Loucy (cell line): ENCODE data around the gene PLEKHG4.

Experiments
- H2AFZ ChIP-seq: fragments of 200-600 bp; sonication (generic); 2 replicates; pipeline ENCODE4 v1.6.0; 2016; ENCODE audit warnings: antibody characterized with exemption, mild to moderate bottlenecking, low read length, moderate library complexity
- H3F3A ChIP-seq: fragments of 200-600 bp; 2 replicates; pipeline ENCODE4 v1.6.0; 2016; ENCODE audit warnings: antibody characterized with exemption, low read depth, mild to moderate bottlenecking
- H3K27me3 ChIP-seq: fragments of 200-600 bp; sonication (generic); 2 replicates; pipeline ENCODE4 v1.6.1; 2014; ENCODE audit warnings: low read length, mild to moderate bottlenecking; ENCODE audit not compliant: insufficient read depth, poor library complexity, severe bottlenecking
- H3K36me3 ChIP-seq: fragments of 200-600 bp; sonication (generic); 2 replicates; pipeline ENCODE4 v1.6.1; 2016; ENCODE audit warnings: low read length; ENCODE audit not compliant: insufficient read depth
- H3K4me1 ChIP-seq: fragments of 200-600 bp; sonication (generic); 2 replicates; pipeline ENCODE4 v1.5.1; 2014; ENCODE audit warnings: low read length, mild to moderate bottlenecking; ENCODE audit not compliant: insufficient read depth, poor library complexity, severe bottlenecking
- H3K4me2 ChIP-seq: fragments of 200-600 bp; sonication (generic); 2 replicates; pipeline ENCODE4 v1.6.0; 2014; ENCODE audit warnings: antibody characterized with exemption, low read length, low read depth, mild to moderate bottlenecking; ENCODE audit not compliant: poor library complexity, severe bottlenecking
- H3K4me3 ChIP-seq: fragments of 200-600 bp; sonication (generic); 2 replicates; pipeline ENCODE4 v1.5.1; 2014; ENCODE audit warnings: low read length, mild to moderate bottlenecking, mixed read lengths; ENCODE audit not compliant: poor library complexity, severe bottlenecking
- H3K79me2 ChIP-seq: fragments of 200-600 bp; sonication (generic); 2 replicates; pipeline ENCODE4 v1.6.1; 2014; ENCODE audit warnings: low read length; ENCODE audit not compliant: insufficient read depth
- H3K9ac ChIP-seq: fragments of 200-600 bp; sonication (generic); 2 replicates; pipeline ENCODE4 v1.6.0; 2014; ENCODE audit warnings: mild to moderate bottlenecking, low read depth, low read length, moderate library complexity; ENCODE audit not compliant: poor library complexity, severe bottlenecking
- H3K9me2 ChIP-seq: fragments of 200-600 bp; sonication (generic); replicated peaks from 2 replicates; pipeline ENCODE4 v1.6.1; 2016; ENCODE audit warnings: low read depth, low read length, mixed read lengths
- H3K9me3 ChIP-seq: fragments of 200-600 bp; sonication (generic); 2 replicates; pipeline ENCODE4 v1.6.1; 2014; ENCODE audit warnings: mild to moderate bottlenecking, antibody characterized with exemption, low read length, low read depth; ENCODE audit not compliant: insufficient read depth
- H4K20me1 ChIP-seq: fragments of 200-600 bp; sonication (generic); 2 replicates; pipeline ENCODE4 v1.6.0; 2014; ENCODE audit warnings: antibody characterized with exemption, low read length, mild to moderate bottlenecking; ENCODE audit not compliant: insufficient read depth, poor library complexity, severe bottlenecking
- EZH2phosphoT487 ChIP-seq: fragments of 200-600 bp; IDR thresholded peaks from 2 replicates; pipeline ENCODE4 v1.6.1; 2018; ENCODE audit warnings: antibody characterized with exemption, mild to moderate bottlenecking, moderate library complexity, borderline replicate concordance
- TF ChIP-seq, protein P1 (sequence below): fragments of 200-600 bp; sonication (generic); conservative IDR thresholded peaks from 2 replicates; pipeline ENCODE4 v1.5.1; 2014; ENCODE audit warnings: mild to moderate bottlenecking, antibody characterized with exemption, low read length

The PLEKHG4 gene

DNA sequence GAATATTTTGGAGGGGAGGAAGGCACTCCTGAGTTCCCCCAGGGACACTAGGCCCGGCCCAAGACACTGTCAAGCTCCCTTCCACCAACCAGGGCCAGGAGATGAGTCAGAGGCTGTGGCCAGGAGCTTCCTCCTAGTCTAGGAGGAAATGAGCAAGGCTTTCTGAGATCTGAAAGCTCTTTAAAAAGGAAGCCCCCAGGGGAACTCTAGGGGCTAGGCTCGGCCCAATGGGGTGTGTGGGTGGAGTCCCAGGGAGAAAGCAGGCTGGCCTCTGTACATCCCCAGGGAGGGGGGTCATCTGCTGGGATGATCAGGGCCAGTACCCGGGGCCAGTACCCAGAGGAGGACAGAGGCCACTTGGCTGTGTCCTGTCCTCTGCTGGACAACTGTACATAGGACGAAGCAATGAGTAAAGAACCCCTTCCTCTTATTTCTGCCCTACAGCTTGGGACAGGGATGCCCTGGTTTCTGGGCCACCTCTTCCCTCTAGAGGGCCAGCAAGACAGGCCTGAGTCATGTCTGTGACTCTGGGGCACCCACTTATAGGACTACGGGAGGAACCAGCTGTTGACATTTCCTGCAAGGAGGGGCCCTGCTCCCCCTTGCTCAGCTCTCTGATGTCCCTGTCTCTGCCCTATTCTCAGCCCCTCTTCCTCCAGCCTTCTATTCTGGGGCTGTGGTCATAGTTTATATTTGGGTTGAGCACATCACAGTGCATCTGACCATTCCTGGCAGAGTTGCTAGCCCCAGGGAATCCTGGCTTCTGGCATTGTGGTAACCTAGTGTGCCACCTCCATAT, 34.7 kb upstream of the PLEKHG4 start:
- H3F3A ChIP-seq = peaks cover 8% of the 10 kb centered on the region
- no peaks in the 10 kb centered on the region for H3K9me2 ChIP-seq
- H3K4me3 ChIP-seq = peak overlapping the region; percentile 88
- peak overlapping the region; percentile 99 for H3K4me2 ChIP-seq
- no peak overlapping the region for H2AFZ ChIP-seq
- no peaks in the 10 kb centered on the region for H3K27me3 ChIP-seq
- H3K9me3 ChIP-seq = no peaks in the 10 kb centered on the region
- peaks cover 19% of the 10 kb centered on the region for H4K20me1 ChIP-seq
- H3K9ac ChIP-seq = peak overlapping the region; percentile 83
- peaks cover 52% of the 10 kb centered on the region; the same call in 1 of the 2 replicates for H3K79me2 ChIP-seq
- TF ChIP-seq, protein P1, sequence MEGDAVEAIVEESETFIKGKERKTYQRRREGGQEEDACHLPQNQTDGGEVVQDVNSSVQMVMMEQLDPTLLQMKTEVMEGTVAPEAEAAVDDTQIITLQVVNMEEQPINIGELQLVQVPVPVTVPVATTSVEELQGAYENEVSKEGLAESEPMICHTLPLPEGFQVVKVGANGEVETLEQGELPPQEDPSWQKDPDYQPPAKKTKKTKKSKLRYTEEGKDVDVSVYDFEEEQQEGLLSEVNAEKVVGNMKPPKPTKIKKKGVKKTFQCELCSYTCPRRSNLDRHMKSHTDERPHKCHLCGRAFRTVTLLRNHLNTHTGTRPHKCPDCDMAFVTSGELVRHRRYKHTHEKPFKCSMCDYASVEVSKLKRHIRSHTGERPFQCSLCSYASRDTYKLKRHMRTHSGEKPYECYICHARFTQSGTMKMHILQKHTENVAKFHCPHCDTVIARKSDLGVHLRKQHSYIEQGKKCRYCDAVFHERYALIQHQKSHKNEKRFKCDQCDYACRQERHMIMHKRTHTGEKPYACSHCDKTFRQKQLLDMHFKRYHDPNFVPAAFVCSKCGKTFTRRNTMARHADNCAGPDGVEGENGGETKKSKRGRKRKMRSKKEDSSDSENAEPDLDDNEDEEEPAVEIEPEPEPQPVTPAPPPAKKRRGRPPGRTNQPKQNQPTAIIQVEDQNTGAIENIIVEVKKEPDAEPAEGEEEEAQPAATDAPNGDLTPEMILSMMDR = 0 out of 2 replicates have a peak, but pooled peaks have one; percentile 23
- TF ChIP-seq EZH2phosphoT487 = no peak
- H3K4me1 ChIP-seq = peaks cover 73% of the 10 kb centered on the region
- H3K36me3 ChIP-seq = no peaks in the 10 kb centered on the region

DNA sequence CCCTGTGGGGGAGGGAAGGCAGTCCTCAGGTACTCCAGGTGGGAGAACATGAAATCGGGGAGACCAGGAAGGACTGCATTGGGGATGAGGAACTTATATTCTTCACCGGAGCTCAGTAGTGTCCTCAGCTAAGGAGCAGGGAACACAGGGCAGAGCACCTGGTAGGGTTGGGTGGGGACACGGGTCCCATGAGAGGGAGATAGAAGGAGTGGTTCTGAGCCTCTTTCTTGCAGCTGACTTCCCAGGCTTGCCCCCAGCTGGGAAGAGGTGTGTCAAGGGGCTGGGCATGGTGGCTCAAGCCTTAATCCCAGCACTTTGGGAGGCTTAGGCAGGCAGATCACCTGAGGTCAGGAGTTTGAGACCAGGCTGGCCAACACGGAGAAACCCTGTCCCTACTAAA, 34.1 kb upstream of the PLEKHG4 start:
- H3K27me3 ChIP-seq = no peaks in the 10 kb centered on the region
- H3K9ac ChIP-seq = peak overlapping the region; percentile 83
- H3K9me2 ChIP-seq = no peaks in the 10 kb centered on the region
- H3K9me3 ChIP-seq = no peaks in the 10 kb centered on the region
- H3K79me2 ChIP-seq = peaks cover 52% of the 10 kb centered on the region; the same call in 1 of the 2 replicates
- H2AFZ ChIP-seq = no peak overlapping the region
- H4K20me1 ChIP-seq = peaks cover 19% of the 10 kb centered on the region
- H3K4me2 ChIP-seq = peak overlapping the region; percentile 99
- H3K36me3 ChIP-seq = no peaks in the 10 kb centered on the region
- H3F3A ChIP-seq = peaks cover 8% of the 10 kb centered on the region
- TF ChIP-seq, protein P1 = no peak
- TF ChIP-seq EZH2phosphoT487 = no peak
- H3K4me1 ChIP-seq = peaks cover 79% of the 10 kb centered on the region
- peak overlapping the region; percentile 88 for H3K4me3 ChIP-seq

DNA sequence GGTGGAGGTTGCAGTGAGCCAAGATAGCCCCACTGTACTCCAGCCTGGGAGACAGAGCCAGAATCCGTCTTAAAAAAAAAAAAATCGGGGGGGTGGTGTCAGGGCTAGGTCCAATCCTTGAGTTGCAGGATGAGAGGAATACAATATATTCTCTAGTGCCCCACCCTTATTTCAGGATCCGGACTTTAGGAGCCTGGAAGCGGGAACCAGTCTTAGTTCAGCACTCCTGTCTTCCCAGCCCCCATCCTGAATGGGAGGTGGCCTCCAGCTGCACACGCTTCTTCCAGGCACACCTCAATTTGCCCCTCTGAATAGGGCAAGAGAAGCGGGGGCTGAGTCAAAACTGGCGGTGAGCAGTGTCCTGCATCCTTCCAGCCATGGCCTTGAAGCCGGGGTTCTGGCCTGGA, 33.7 kb upstream of the PLEKHG4 start:
- no peaks in the 10 kb centered on the region for H3K36me3 ChIP-seq
- peaks cover 19% of the 10 kb centered on the region for H4K20me1 ChIP-seq
- no peaks in the 10 kb centered on the region for H3K9me3 ChIP-seq
- no peaks in the 10 kb centered on the region for H3K27me3 ChIP-seq
- peak overlapping the region; percentile 83 for H3K9ac ChIP-seq
- H2AFZ ChIP-seq = no peak overlapping the region
- H3K4me3 ChIP-seq = peak overlapping the region; percentile 88
- H3K4me1 ChIP-seq = peaks cover 79% of the 10 kb centered on the region
- H3F3A ChIP-seq = peaks cover 8% of the 10 kb centered on the region
- no peak for TF ChIP-seq EZH2phosphoT487
- TF ChIP-seq, protein P1 = no peak
- no peaks in the 10 kb centered on the region for H3K9me2 ChIP-seq
- peaks cover 48% of the 10 kb centered on the region; the same call in 1 of the 2 replicates for H3K79me2 ChIP-seq
- peak overlapping the region; percentile 99 for H3K4me2 ChIP-seq
